ENCODE data around the gene MAPK12.

DNA sequence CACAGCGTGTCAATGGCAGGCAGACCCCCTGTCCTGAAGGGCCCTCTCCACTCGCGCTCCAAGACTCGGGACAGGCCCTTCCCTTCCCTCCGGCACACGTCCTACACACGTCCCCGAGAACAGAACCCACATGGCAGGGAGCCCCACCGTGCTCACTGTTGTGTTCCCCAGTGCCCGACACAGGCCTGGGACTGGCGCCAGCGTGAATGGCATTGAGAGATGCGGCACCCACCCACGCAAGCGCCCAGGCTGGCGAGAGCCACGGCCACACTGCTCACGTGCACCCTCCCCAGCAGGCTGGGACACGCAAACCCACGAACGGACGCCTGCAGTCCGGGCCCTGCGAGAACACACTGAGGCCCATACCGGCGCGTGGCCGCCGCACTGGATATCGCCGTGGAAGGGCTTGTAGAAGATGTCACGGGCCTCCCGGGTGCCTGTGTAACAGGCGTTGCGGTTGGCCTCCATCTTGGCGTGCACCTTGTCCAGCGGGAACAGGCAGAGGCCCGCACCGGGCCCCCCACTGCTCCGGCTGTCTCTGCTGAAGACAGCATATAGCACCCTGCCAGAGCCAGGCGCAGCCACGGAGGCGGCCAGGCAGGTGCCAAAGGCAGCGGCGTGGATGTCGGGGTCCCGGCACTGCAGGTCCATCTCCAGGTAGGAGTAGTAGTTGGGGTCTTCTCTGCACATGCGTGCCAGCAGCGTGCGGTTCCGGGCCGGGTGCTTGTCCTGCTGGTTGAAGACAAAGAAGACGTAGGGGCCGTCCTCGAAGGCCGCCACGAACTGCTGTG, 27.9 kb upstream of the MAPK12 start:
- no peak for TF ChIP-seq CTCF (IDR thresholded peaks at IDR 0.05)
- TF ChIP-seq POLR2A (IDR thresholded peaks at IDR 0.05), result no peak
- TF ChIP-seq EP300 (IDR thresholded peaks at IDR 0.05), result no peak
